Fibroblast of skin of abdomen (primary cell): Measurements from ENCODE around the gene FBXW9. TPM values are rescaled to one million over a fixed set of nuclear protein-coding genes. Genes with fewer than 3 reads are reported as not detected.
"Not testable (repeated sequence)": the region's sequence is repeated elsewhere in the genome, so short reads cannot be mapped to it uniquely, and the experiment has no call there.

Experiments used
- DNase-seq: peaks from one replicate; pipeline ENCODE4 v3.0.0-alpha.2; 2013
- polyA plus RNA-seq, 2 experiments: library from polyadenylated mRNA; unstranded; fragments of 120-200 nt; gene quantifications; one replicate each; pipeline ENCODE4 v1.2.1, GENCODE V29; 2013; ENCODE audit not compliant: insufficient read length in 2 of 2

Gene FBXW9
- 7.9 TPM for polyA plus RNA-seq (2013, experiment 1 of 2; ENCODE audit: insufficient read length)
- polyA plus RNA-seq (2013, experiment 2 of 2; ENCODE audit: insufficient read length), result 8.3 TPM

- DNase-seq, result peak; percentile 96
Measured at GRCh38 chr19:12696366-12697335, at the start of gene FBXW9. FBXW9 (minus strand) TSS chr19:12696631; CDS start chr19:12696581, 50 bp downstream.

- DNase-seq, result no peak
Measured at GRCh38 chr19:12745166-12745897, 48.9 kb upstream of the FBXW9 start.

GRCh38 chr19:12737835-12738351 is 41.5 kb upstream of the FBXW9 start:
- DNase-seq, result no peak

GRCh38 chr19:12736995-12737834 is 40.8 kb upstream of the FBXW9 start, which contains the start of gene GET3:
GET3 (plus strand) TSS chr19:12737497; CDS start chr19:12737506, 9 bp downstream.
- peak; percentile 100 for DNase-seq

- DNase-seq, result peak; percentile 41
Measured at GRCh38 chr19:12733369-12734214, 37.2 kb upstream of the FBXW9 start.

- no peak for DNase-seq
Measured at GRCh38 chr19:12731337-12731736, 34.9 kb upstream of the FBXW9 start.

GRCh38 chr19:12730064-12730463 is 33.6 kb upstream of the FBXW9 start:
- no peak for DNase-seq

GRCh38 chr19:12727745-12728433 is 31.5 kb upstream of the FBXW9 start:
- DNase-seq, result no peak

- DNase-seq, result no peak
Measured at GRCh38 chr19:12726988-12727316, 30.5 kb upstream of the FBXW9 start.

- not testable (repeated sequence) for DNase-seq
Measured at GRCh38 chr19:12725612-12726011, 29.2 kb upstream of the FBXW9 start.

- DNase-seq, result peak; percentile 63
Measured at GRCh38 chr19:12723641-12724426, 27.4 kb upstream of the FBXW9 start, which contains the start of gene TNPO2. TNPO2 (minus strand) TSS chr19:12723932; CDS start chr19:12720977, 2,955 bp downstream.

- DNase-seq, result no peak
Measured at GRCh38 chr19:12723381-12723640, 26.9 kb upstream of the FBXW9 start.

GRCh38 chr19:12722566-12723380 is 26.3 kb upstream of the FBXW9 start:
- peak; percentile 99 for DNase-seq

GRCh38 chr19:12721656-12722565 is 25.5 kb upstream of the FBXW9 start:
- peak; percentile 81 for DNase-seq

- DNase-seq, result peak; percentile 21
Measured at GRCh38 chr19:12720851-12721655, 24.6 kb upstream of the FBXW9 start.

GRCh38 chr19:12720296-12720695 is 23.9 kb upstream of the FBXW9 start:
- DNase-seq, result no peak

- DNase-seq, result no peak
Measured at GRCh38 chr19:12715929-12716328, 19.5 kb upstream of the FBXW9 start.
